Natural killer cell (primary cell): ENCODE data around the gene ENAH. TPM values are rescaled to one million over a fixed set of nuclear protein-coding genes. Genes with fewer than 3 reads are reported as not detected.
A peak's percentile ranks its signal among the peaks of the same experiment; 100 is the strongest.

Experiments
- ATAC-seq, 3 donors: fragments of 150-1000 bp in 2 of 3; fragments of 200-7000 bp in 1 of 3; cut with Tn5 transposase; 1 replicate in 1 of 3; 2 replicates in 2 of 3; pipeline ENCODE4 v1.10.0; 2021; ENCODE audit warnings: mild to moderate bottlenecking in 2 of 3, moderate library complexity in 2 of 3
- DNase-seq, 2 donors: peaks; one replicate each; pipeline versions ENCODE4 v3.0.0 to v3.0.0-alpha.2; 2013 to 2021; ENCODE audit warnings: mixed read lengths in 1 of 2
- H3K27ac ChIP-seq: one replicate; pipeline ENCODE4 v1.5.1; 2013; ENCODE audit warnings: mild to moderate bottlenecking, low read length
- H3K27me3 ChIP-seq: one replicate; pipeline ENCODE4 v1.6.1; 2013; ENCODE audit warnings: low read length; ENCODE audit not compliant: control insufficient read depth, insufficient read depth
- H3K36me3 ChIP-seq: one replicate; pipeline ENCODE4 v1.6.1; 2013; ENCODE audit warnings: low read length; ENCODE audit not compliant: control insufficient read depth, insufficient read depth
- H3K4me1 ChIP-seq: one replicate; pipeline ENCODE4 v1.6.1; 2013; ENCODE audit warnings: low read length; ENCODE audit not compliant: control insufficient read depth, insufficient read depth
- H3K4me3 ChIP-seq: one replicate; pipeline ENCODE4 v1.5.1; 2013; ENCODE audit warnings: low read length
- H3K9me3 ChIP-seq: one replicate; pipeline ENCODE4 v1.6.1; 2013; ENCODE audit warnings: low read length; ENCODE audit not compliant: control insufficient read depth, insufficient read depth
- H3K27ac Mint-ChIP-seq, 2 donors: one replicate each; pipeline ENCODE4 v1.8.0; 2022; ENCODE audit warnings: mild to moderate bottlenecking in 2 of 2, mixed read lengths in 2 of 2, moderate library complexity in 1 of 2
- H3K27me3 Mint-ChIP-seq, 2 donors: one replicate each; pipeline ENCODE4 v1.8.0; 2022; ENCODE audit warnings: low read depth in 2 of 2, mixed read lengths in 2 of 2
- H3K36me3 Mint-ChIP-seq: one replicate; pipeline ENCODE4 v1.8.0; 2022; ENCODE audit warnings: mixed read lengths
- H3K4me1 Mint-ChIP-seq, 2 donors: one replicate each; pipeline ENCODE4 v1.8.0; 2022; ENCODE audit warnings: mixed read lengths in 2 of 2
- H3K4me3 Mint-ChIP-seq: one replicate; pipeline ENCODE4 v1.8.0; 2022; ENCODE audit warnings: mild to moderate bottlenecking, moderate library complexity, mixed read lengths
- H3K9me3 Mint-ChIP-seq, 2 donors: one replicate each; pipeline ENCODE4 v1.8.0; 2022; ENCODE audit warnings: mixed read lengths in 2 of 2
- WGBS: methylation state at CpG from one replicate; pipeline ENCODE4 v1.1.7; 2013; ENCODE audit warnings: missing lambda C conversion rate; ENCODE audit not compliant: insufficient coverage; 5-methylcytosine and 5-hydroxymethylcytosine counted together
- intact Hi-C: fragments of 100-400 bp; cut with micrococcal nuclease; formaldehyde crosslinking; loops from one replicate; pipeline ENCODE4 v1.14.2; 2022
- total RNA-seq, 4 donors: library from RNA; stranded (reverse); fragments of 120-200 nt in 1 of 4; gene quantifications; one replicate each; pipeline versions ENCODE4 v1.2.3 to v1.2.4, GENCODE V29; 2013 to 2022
- TF ChIP-seq, protein P1 (sequence below): fragments of 200-600 bp; IDR thresholded peaks from one replicate; pipeline ENCODE4 v1.8.0; 2022; ENCODE audit warnings: antibody characterized with exemption

The ENAH gene
- total RNA-seq, 3 donors from 2014 or later (not counting 1 experiment from before 2014, with no cell fraction given) = not detected

DNA sequence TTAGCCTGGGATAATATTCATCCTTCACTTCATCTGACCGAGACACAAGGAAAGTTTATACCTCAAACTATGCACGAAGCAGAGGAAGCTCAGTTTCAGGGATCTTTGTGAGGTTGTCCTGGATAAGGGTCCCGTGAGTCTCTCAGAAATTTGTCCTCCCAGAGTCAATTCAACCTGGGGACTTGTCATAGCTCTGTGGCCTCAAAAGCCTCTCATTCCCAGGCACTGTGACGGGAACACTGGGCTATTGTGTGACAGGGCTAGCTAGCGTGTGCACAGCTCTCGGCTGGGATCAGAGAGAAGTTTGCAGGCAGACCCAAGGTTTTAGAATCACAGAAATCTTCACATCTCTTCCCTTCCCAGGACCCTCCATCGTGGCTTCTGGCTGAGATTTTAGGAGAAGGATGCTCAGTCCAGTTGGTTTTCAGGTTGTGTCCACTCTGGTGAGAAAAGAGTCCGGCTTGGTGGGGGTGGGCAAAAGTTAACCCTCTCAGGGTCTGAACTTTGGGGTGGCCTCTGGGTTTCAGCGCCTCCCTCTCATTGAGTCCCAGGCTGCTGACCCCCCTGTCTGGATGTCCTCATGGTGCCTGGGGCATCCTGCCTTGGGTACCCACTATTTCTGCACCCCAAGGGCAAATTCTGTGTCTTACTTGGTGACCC lies 204.6 kb downstream of the ENAH start:
- TF ChIP-seq, protein P1, sequence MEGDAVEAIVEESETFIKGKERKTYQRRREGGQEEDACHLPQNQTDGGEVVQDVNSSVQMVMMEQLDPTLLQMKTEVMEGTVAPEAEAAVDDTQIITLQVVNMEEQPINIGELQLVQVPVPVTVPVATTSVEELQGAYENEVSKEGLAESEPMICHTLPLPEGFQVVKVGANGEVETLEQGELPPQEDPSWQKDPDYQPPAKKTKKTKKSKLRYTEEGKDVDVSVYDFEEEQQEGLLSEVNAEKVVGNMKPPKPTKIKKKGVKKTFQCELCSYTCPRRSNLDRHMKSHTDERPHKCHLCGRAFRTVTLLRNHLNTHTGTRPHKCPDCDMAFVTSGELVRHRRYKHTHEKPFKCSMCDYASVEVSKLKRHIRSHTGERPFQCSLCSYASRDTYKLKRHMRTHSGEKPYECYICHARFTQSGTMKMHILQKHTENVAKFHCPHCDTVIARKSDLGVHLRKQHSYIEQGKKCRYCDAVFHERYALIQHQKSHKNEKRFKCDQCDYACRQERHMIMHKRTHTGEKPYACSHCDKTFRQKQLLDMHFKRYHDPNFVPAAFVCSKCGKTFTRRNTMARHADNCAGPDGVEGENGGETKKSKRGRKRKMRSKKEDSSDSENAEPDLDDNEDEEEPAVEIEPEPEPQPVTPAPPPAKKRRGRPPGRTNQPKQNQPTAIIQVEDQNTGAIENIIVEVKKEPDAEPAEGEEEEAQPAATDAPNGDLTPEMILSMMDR = no peak
- Mint-ChIP-seq H3K27me3 (no peaks in the 10 kb centered on the region), H3K4me3 (no peak overlapping the region), H3K36me3 (no peaks in the 10 kb centered on the region), H3K4me1 (peaks cover 53 to 75% of the 10 kb centered on the region in 2 donors), H3K27ac (peak overlapping the region in 1 of 2 donors; percentile 91), H3K9me3 (no peaks in the 10 kb centered on the region)
- no peaks in the 10 kb centered on the region for H3K9me3 ChIP-seq
- H3K4me1 ChIP-seq = peaks cover 51% of the 10 kb centered on the region
- ATAC-seq (no peak), DNase-seq (no peak)
- 99% methylated on average over 8 of the region's 9 CpGs for WGBS
- H3K36me3 ChIP-seq = no peaks in the 10 kb centered on the region
- H3K27ac ChIP-seq = no peak overlapping the region
- H3K4me3 ChIP-seq = no peak overlapping the region
- intact Hi-C loops = no loop called here
- no peaks in the 10 kb centered on the region for H3K27me3 ChIP-seq

- peak overlapping the region in 1 of 2 donors; percentile 91 for H3K27ac Mint-ChIP-seq
- Histone ChIP-seq H3K27me3 (no peaks in the 10 kb centered on the region), H3K4me1 (peaks cover 51% of the 10 kb centered on the region), H3K9me3 (no peaks in the 10 kb centered on the region), H3K4me3 (no peak overlapping the region), H3K36me3 (no peaks in the 10 kb centered on the region), H3K27ac (no peak overlapping the region)
- peaks cover 56 to 77% of the 10 kb centered on the region in 2 donors for H3K4me1 Mint-ChIP-seq
- H3K36me3 Mint-ChIP-seq = no peaks in the 10 kb centered on the region
- 85% methylated on average over 8 of the region's 8 CpGs for WGBS
- ATAC-seq (no peak), DNase-seq (no peak)
- H3K9me3 Mint-ChIP-seq = no peaks in the 10 kb centered on the region
- TF ChIP-seq, protein P1 = no peak
- intact Hi-C loops = no loop called here
- H3K27me3 Mint-ChIP-seq = no peaks in the 10 kb centered on the region
- no peak overlapping the region for H3K4me3 Mint-ChIP-seq
Observed at GRCh38 chr1:225447650-225448089, 205.3 kb downstream of the ENAH start.

DNA sequence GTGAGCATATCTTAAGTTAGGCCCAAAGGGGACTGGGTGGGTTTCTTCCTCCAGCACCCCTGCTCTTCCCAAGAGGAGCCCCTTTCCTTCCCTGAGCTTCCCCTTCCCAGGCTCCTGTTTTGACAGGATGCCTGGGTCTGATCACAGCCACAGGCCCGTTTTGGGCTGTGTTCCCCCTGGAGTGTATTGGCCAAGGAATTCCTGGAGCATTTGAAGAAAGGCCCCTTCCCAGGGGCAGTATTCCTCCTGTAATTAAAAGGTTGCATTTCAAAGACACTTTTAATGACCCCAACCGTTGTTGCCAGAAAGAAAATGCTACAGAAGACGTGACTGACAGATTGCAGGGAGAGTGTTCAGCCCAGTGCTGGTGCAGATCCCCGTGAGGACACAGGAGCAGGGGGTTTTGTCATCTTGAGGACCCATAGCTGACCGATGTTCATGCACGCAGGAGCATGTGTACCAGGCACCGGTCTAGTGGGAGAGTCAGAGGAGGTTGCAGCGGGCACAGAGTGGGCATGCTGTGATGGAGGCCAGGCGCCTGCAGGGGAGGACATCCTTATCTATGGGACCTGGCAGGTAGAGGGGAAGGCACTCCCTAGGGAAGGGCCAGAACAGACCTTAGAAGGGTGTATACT lies 205.8 kb downstream of the ENAH start:
- Histone ChIP-seq H3K27me3 (no peaks in the 10 kb centered on the region), H3K36me3 (no peaks in the 10 kb centered on the region), H3K4me3 (no peak overlapping the region), H3K9me3 (no peaks in the 10 kb centered on the region), H3K27ac (no peak overlapping the region), H3K4me1 (peaks cover 54% of the 10 kb centered on the region)
- 83% methylated on average over 9 of the region's 9 CpGs for WGBS
- H3K4me1 Mint-ChIP-seq = peaks cover 59 to 78% of the 10 kb centered on the region in 2 donors
- H3K27me3 Mint-ChIP-seq = no peaks in the 10 kb centered on the region
- H3K9me3 Mint-ChIP-seq = no peaks in the 10 kb centered on the region
- TF ChIP-seq, protein P1 = no peak
- H3K4me3 Mint-ChIP-seq = no peak overlapping the region
- intact Hi-C loops = no loop called here
- peak overlapping the region in 1 of 2 donors; percentile 91 for H3K27ac Mint-ChIP-seq
- DNase-seq (no peak), ATAC-seq (no peak)
- H3K36me3 Mint-ChIP-seq = no peaks in the 10 kb centered on the region
